ENCODE results near the gene TBC1D10B. TPM values are rescaled to one million over a fixed set of nuclear protein-coding genes. Genes with fewer than 3 reads are reported as not detected.
A peak's percentile ranks its signal among the peaks of the same experiment; 100 is the strongest.

TBC1D10B gene
- total and polyA plus RNA-seq, 9 of the 15 experiments (the other 6 are each of a cell fraction or from before 2014, with no cell fraction given), result 2.2 to 55.4 (median 17.5) TPM

GRCh38 chr16:30409125-30410060 is 39.1 kb upstream of the TBC1D10B start (continued):
- no peak for TF ChIP-seq ID3 (CRISPR knock-in tag; IDR thresholded peaks at IDR 0.05)
- TF ChIP-seq ID3 (tag; IDR thresholded peaks at IDR 0.05), result no peak
- TF ChIP-seq ZNF740 (CRISPR knock-in tag; IDR thresholded peaks at IDR 0.05), result 0 out of 2 replicates have a peak, but pooled peaks have one; percentile 51
- no peak for TF ChIP-seq ZNF740 (tag; IDR thresholded peaks at IDR 0.05)
- 0 out of 2 replicates have a peak, but pooled peaks have one; percentile 42 for TF ChIP-seq MYC (IDR thresholded peaks at IDR 0.05; ENCODE audit: low read depth, low read length)
- TF ChIP-seq MYC (CRISPR knock-in tag; IDR thresholded peaks at IDR 0.05; ENCODE audit: borderline replicate concordance, low read depth), result no peak
- TF ChIP-seq MTA1 (IDR thresholded peaks at IDR 0.05; ENCODE audit: borderline replicate concordance), result no peak
- peak; percentile 57; the same call in 1 of the 2 replicates for TF ChIP-seq KLF16 (IDR thresholded peaks at IDR 0.05)
- 0 out of 2 replicates have a peak, but pooled peaks have one; percentile 13 for TF ChIP-seq TEAD4 (IDR thresholded peaks at IDR 0.05; ENCODE audit: low read length)
- TF ChIP-seq TEAD4 (CRISPR knock-in tag; IDR thresholded peaks at IDR 0.05; ENCODE audit: borderline replicate concordance), result no peak
- no peak for TF ChIP-seq RREB1 (CRISPR knock-in tag; IDR thresholded peaks at IDR 0.05)
- no peak for TF ChIP-seq PML (IDR thresholded peaks at IDR 0.05; ENCODE audit: low read length)
- TF ChIP-seq NELFE (IDR thresholded peaks at IDR 0.05; ENCODE audit: insufficient read depth, insufficient read length), result no peak
- 0 out of 2 replicates have a peak, but pooled peaks have one; percentile 9 for TF ChIP-seq MAFK (IDR thresholded peaks at IDR 0.05; ENCODE audit: low read length)
- 0 out of 2 replicates have a peak, but pooled peaks have one; percentile 23 for TF ChIP-seq GABPB1 (CRISPR knock-in tag; IDR thresholded peaks at IDR 0.05)
- TF ChIP-seq ARHGAP35 (IDR thresholded peaks at IDR 0.05; ENCODE audit: partially characterized antibody), result no peak
- TF ChIP-seq PTBP1 (IDR thresholded peaks at IDR 0.05; ENCODE audit: low read depth, low read length), result no peak
- TF ChIP-seq CSDE1 (IDR thresholded peaks at IDR 0.05), result no peak
- peak; percentile 47; the same call in 1 of the 2 replicates for TF ChIP-seq FOXP4 (CRISPR knock-in tag; IDR thresholded peaks at IDR 0.05; ENCODE audit: borderline replicate concordance)

All from K562 (cell line).